ENCODE results near the gene YKT6. TPM values are rescaled to one million over a fixed set of nuclear protein-coding genes. Genes with fewer than 3 reads are reported as not detected.

Gene YKT6
- polyA plus RNA-seq, 1 donor (not counting 4 experiments of a cell fraction or from before 2014, with no cell fraction given) = 148 TPM

DNA sequence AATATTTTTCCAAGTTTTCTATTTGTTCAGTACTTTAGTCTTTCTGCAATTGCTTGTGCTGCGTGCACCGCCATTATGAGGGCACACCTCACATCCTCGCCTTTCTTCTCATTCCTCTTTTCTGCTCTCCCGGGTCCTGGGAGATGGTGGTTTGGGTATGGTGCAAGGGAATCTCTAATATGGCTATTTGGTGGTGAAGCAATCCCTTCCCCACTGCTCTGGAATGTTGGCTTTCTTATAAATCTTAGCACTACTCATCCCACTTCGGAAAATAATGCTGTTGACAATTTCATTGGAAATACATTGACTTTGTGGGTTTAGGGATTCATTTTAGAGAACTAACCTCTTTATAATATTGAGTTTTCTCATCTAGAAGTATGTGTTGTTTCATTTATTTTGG is 9.6 kb upstream of the YKT6 start:
- TF ChIP-seq EZH2 (IDR thresholded peaks at IDR 0.05; ENCODE audit: low read length) = no peak
- TF ChIP-seq, protein P1, sequence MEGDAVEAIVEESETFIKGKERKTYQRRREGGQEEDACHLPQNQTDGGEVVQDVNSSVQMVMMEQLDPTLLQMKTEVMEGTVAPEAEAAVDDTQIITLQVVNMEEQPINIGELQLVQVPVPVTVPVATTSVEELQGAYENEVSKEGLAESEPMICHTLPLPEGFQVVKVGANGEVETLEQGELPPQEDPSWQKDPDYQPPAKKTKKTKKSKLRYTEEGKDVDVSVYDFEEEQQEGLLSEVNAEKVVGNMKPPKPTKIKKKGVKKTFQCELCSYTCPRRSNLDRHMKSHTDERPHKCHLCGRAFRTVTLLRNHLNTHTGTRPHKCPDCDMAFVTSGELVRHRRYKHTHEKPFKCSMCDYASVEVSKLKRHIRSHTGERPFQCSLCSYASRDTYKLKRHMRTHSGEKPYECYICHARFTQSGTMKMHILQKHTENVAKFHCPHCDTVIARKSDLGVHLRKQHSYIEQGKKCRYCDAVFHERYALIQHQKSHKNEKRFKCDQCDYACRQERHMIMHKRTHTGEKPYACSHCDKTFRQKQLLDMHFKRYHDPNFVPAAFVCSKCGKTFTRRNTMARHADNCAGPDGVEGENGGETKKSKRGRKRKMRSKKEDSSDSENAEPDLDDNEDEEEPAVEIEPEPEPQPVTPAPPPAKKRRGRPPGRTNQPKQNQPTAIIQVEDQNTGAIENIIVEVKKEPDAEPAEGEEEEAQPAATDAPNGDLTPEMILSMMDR (optimal IDR thresholded peaks at IDR 0.05 in 1 of 3, IDR thresholded peaks at IDR 0.05 in 1 of 3, conservative IDR thresholded peaks at IDR 0.05 in 1 of 3; ENCODE audit: extremely low read depth in 1 of 3, insufficient read depth in 2 of 3, low read length in 3 of 3) = no peak
- H3K36me3 ChIP-seq (ENCODE audit: control insufficient read depth in 2 of 2, extremely low read depth in 1 of 2, insufficient read depth in 2 of 2, low read length in 2 of 2) = no peaks in the 10 kb centered on the region
- H3K4me2 ChIP-seq (ENCODE audit: control insufficient read depth, extremely low read depth, insufficient read depth, low read depth, low read length) = no peak overlapping the region
- H2AFZ ChIP-seq (ENCODE audit: control insufficient read depth, low read length) = no peak overlapping the region
- H3K27ac ChIP-seq (ENCODE audit: control insufficient read depth, insufficient read depth, low read length) = no peak overlapping the region
- no peaks in the 10 kb centered on the region for H3K9me3 ChIP-seq (ENCODE audit: control insufficient read depth, low read depth, low read length)
- peaks cover 4% of the 10 kb centered on the region for H3K4me1 ChIP-seq (ENCODE audit: control insufficient read depth, extremely low read depth, insufficient read depth, low read length)
- H3K9ac ChIP-seq (ENCODE audit: control insufficient read depth, extremely low read depth, insufficient read depth, low read length) = no peak overlapping the region
- DNase-seq (ENCODE audit: low read depth, low spot score) (no peak), FAIRE-seq (no peak)
- H4K20me1 ChIP-seq (ENCODE audit: control insufficient read depth, extremely low read depth, insufficient read depth, low read length) = no peaks in the 10 kb centered on the region
- dilution Hi-C loops (cut with MboI; ENCODE audit: extremely low pct_ligation_motif_present, low sequenced_read_pairs) = no loop called here
- H3K27me3 ChIP-seq (ENCODE audit: control insufficient read depth, extremely low read depth, insufficient read depth, low read length) = peaks cover 5% of the 10 kb centered on the region
- no peaks in the 10 kb centered on the region for H3K79me2 ChIP-seq (ENCODE audit: control insufficient read depth, insufficient read depth, low read length)
- H3K4me3 ChIP-seq (ENCODE audit: control insufficient read depth in 2 of 3, extremely low read depth in 1 of 3, insufficient read depth in 2 of 3, low read depth in 1 of 3, low read length in 3 of 3) = no peak overlapping the region
- H3K9me1 ChIP-seq (ENCODE audit: control insufficient read depth, extremely low read depth, insufficient read depth, low read length) = no peaks in the 10 kb centered on the region

DNA sequence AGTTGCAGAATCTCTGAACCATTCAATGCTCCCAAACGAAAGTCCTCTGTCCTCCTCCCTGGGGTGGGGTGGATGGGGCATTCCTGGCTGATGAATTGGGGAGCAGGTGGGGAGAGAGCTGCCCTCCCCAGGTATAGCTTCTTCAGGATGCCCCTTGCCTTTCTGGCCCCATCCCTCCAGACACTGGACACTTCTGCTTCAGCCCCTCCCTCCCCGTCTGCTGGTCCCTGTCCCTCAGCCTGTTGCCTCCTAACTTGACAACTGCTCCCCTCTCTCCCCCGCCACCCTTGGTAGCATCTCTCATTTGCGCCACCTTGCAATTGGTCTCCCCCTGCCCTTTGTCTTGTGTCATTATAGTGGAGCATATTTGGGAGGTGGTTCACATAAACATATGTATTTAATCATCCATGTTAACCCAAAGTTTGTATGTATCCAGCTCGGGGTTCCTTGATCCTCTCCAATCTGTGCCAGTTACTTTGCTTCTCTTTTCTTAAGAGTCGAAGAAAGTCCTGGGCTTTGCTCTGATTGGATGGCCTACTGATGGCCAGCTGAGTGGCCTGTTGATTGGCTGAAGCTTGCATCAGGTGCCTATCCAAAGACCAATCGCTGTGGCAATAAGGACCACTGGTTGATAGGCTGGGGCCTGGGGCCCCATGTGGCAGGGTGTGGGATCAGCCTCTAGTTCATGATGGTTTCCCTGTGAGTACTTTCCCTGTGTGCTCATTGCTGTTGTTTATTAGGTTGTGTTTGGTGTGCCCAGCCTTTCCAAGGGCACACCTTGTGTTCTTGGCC is 7.6 kb upstream of the YKT6 start:
- Histone ChIP-seq H3K4me2 (ENCODE audit: control insufficient read depth, extremely low read depth, insufficient read depth, low read depth, low read length) (no peak overlapping the region), H3K79me2 (ENCODE audit: control insufficient read depth, insufficient read depth, low read length) (no peaks in the 10 kb centered on the region), H3K27ac (ENCODE audit: control insufficient read depth, insufficient read depth, low read length) (no peak overlapping the region), H3K4me1 (ENCODE audit: control insufficient read depth, extremely low read depth, insufficient read depth, low read length) (peaks cover 5% of the 10 kb centered on the region), H2AFZ (ENCODE audit: control insufficient read depth, low read length) (no peak overlapping the region), H3K9me1 (ENCODE audit: control insufficient read depth, extremely low read depth, insufficient read depth, low read length) (no peaks in the 10 kb centered on the region), H3K9ac (ENCODE audit: control insufficient read depth, extremely low read depth, insufficient read depth, low read length) (no peak overlapping the region), H3K27me3 (ENCODE audit: control insufficient read depth, extremely low read depth, insufficient read depth, low read length) (peaks cover 4% of the 10 kb centered on the region), H3K36me3 (ENCODE audit: control insufficient read depth in 2 of 2, extremely low read depth in 1 of 2, insufficient read depth in 2 of 2, low read length in 2 of 2) (no peaks in the 10 kb centered on the region), H3K9me3 (ENCODE audit: control insufficient read depth, low read depth, low read length) (no peaks in the 10 kb centered on the region), H4K20me1 (ENCODE audit: control insufficient read depth, extremely low read depth, insufficient read depth, low read length) (no peaks in the 10 kb centered on the region), H3K4me3 (ENCODE audit: control insufficient read depth in 2 of 3, extremely low read depth in 1 of 3, insufficient read depth in 2 of 3, low read depth in 1 of 3, low read length in 3 of 3) (no peak overlapping the region)
- dilution Hi-C loops (cut with MboI; ENCODE audit: extremely low pct_ligation_motif_present, low sequenced_read_pairs) = no loop called here
- TF ChIP-seq, protein P1 (optimal IDR thresholded peaks at IDR 0.05 in 1 of 3, IDR thresholded peaks at IDR 0.05 in 1 of 3, conservative IDR thresholded peaks at IDR 0.05 in 1 of 3; ENCODE audit: extremely low read depth in 1 of 3, insufficient read depth in 2 of 3, low read length in 3 of 3) = no peak
- no peak for TF ChIP-seq EZH2 (IDR thresholded peaks at IDR 0.05; ENCODE audit: low read length)
- DNase-seq (ENCODE audit: low read depth, low spot score) = no peak
- no peak for FAIRE-seq

Measured in keratinocyte (primary cell).